H9 (cell line): Measurements from ENCODE around the gene KCNIP1. TPM values are rescaled to one million over a fixed set of nuclear protein-coding genes. Genes with fewer than 3 reads are reported as not detected.
A peak's percentile ranks its signal among the peaks of the same experiment; 100 is the strongest.

ENCODE experiments used
- DNase-seq: peaks from one replicate; pipeline ENCODE4 v3.0.0-alpha.2; 2017
- H2AFZ ChIP-seq: one replicate; pipeline ENCODE4 v1.6.1; 2013; ENCODE audit warnings: mild to moderate bottlenecking, low read length, control low read depth, moderate library complexity
- H2AK5ac ChIP-seq: 2 replicates; pipeline ENCODE4 v1.6.1; 2013; ENCODE audit warnings: low read length, control low read depth, mixed read lengths; ENCODE audit not compliant: insufficient read length
- H2BK120ac ChIP-seq: one replicate; pipeline ENCODE4 v1.6.1; 2013; ENCODE audit warnings: low read depth, mild to moderate bottlenecking, low read length, control low read depth, inconsistent platforms; ENCODE audit not compliant: poor library complexity, severe bottlenecking
- H2BK12ac ChIP-seq: 2 replicates; pipeline ENCODE4 v1.6.1; 2013; ENCODE audit warnings: low read length, control low read depth, mixed read lengths, low read depth; ENCODE audit not compliant: insufficient read length
- H2BK15ac ChIP-seq: 2 replicates; pipeline ENCODE4 v1.6.1; 2013; ENCODE audit warnings: low read depth, low read length, control low read depth
- H2BK20ac ChIP-seq: one replicate; pipeline ENCODE4 v1.6.1; 2013; ENCODE audit warnings: low read depth, mild to moderate bottlenecking, low read length, control low read depth, inconsistent platforms; ENCODE audit not compliant: poor library complexity, severe bottlenecking
- H2BK5ac ChIP-seq: 2 replicates; pipeline ENCODE4 v1.6.1; 2013; ENCODE audit warnings: low read length, control low read depth, mixed read lengths; ENCODE audit not compliant: insufficient read length
- H3K14ac ChIP-seq: 2 replicates; pipeline ENCODE4 v1.6.1; 2013; ENCODE audit warnings: low read length, control low read depth; ENCODE audit not compliant: insufficient read depth
- H3K18ac ChIP-seq: 2 replicates; pipeline ENCODE4 v1.6.1; 2013; ENCODE audit warnings: low read depth, mild to moderate bottlenecking, mixed read lengths, low read length, control low read depth; ENCODE audit not compliant: insufficient read length
- H3K23ac ChIP-seq: 2 replicates; pipeline ENCODE4 v1.6.1; 2013; ENCODE audit warnings: low read length, control low read depth, mixed read lengths, low read depth; ENCODE audit not compliant: insufficient read length
- H3K23me2 ChIP-seq: 2 replicates; pipeline ENCODE4 v1.6.1; 2013; ENCODE audit warnings: low read depth, mild to moderate bottlenecking, mixed read lengths, low read length, control low read depth; ENCODE audit not compliant: insufficient read length, poor library complexity, severe bottlenecking
- H3K27ac ChIP-seq: 2 replicates; pipeline ENCODE4 v1.5.1; 2013; ENCODE audit warnings: low read length, control low read depth, mixed read lengths, low read depth; ENCODE audit not compliant: insufficient read length
- H3K27me3 ChIP-seq: 2 replicates; pipeline ENCODE4 v1.6.1; 2013; ENCODE audit warnings: low read length, control low read depth, inconsistent platforms; ENCODE audit not compliant: insufficient read depth
- H3K4ac ChIP-seq: 2 replicates; pipeline ENCODE4 v1.6.1; 2013; ENCODE audit warnings: low read depth, mild to moderate bottlenecking, control low read depth, inconsistent platforms, low read length, moderate library complexity
- H3K4me1 ChIP-seq: 2 replicates; pipeline ENCODE4 v1.6.1; 2013; ENCODE audit warnings: low read length, control low read depth, inconsistent platforms; ENCODE audit not compliant: insufficient read depth
- H3K4me2 ChIP-seq: 2 replicates; pipeline ENCODE4 v1.6.1; 2013; ENCODE audit warnings: low read length, control low read depth, mixed read lengths; ENCODE audit not compliant: insufficient read length, insufficient read depth
- H3K56ac ChIP-seq: 2 replicates; pipeline ENCODE4 v1.6.1; 2013; ENCODE audit warnings: low read depth, mild to moderate bottlenecking, mixed read lengths, low read length, control low read depth; ENCODE audit not compliant: insufficient read length
- H3K79me1 ChIP-seq: 2 replicates; pipeline ENCODE4 v1.6.1; 2013; ENCODE audit warnings: low read depth, mild to moderate bottlenecking, moderate library complexity, low read length, control low read depth, inconsistent platforms; ENCODE audit not compliant: insufficient read depth, poor library complexity, severe bottlenecking
- H3K79me2 ChIP-seq: 2 replicates; pipeline ENCODE4 v1.6.1; 2013; ENCODE audit warnings: low read length, control low read depth, inconsistent platforms; ENCODE audit not compliant: insufficient read depth
- H3K9ac ChIP-seq: 2 replicates; pipeline ENCODE4 v1.6.1; 2013; ENCODE audit warnings: low read length, control low read depth, mixed read lengths; ENCODE audit not compliant: insufficient read length; ENCODE audit errors: extremely low read depth
- H3K9me3 ChIP-seq: one replicate; pipeline ENCODE4 v1.6.1; 2013; ENCODE audit warnings: low read depth, low read length, inconsistent platforms; ENCODE audit not compliant: control insufficient read depth
- H3T11ph ChIP-seq: one replicate; pipeline ENCODE4 v1.6.1; 2013; ENCODE audit warnings: mild to moderate bottlenecking, low read length, control low read depth, inconsistent platforms
- H4K20me1 ChIP-seq: one replicate; pipeline ENCODE4 v1.6.1; 2013; ENCODE audit not compliant: control insufficient read depth, insufficient read length, insufficient read depth
- H4K5ac ChIP-seq: 2 replicates; pipeline ENCODE4 v1.6.1; 2013; ENCODE audit warnings: low read depth, mild to moderate bottlenecking, mixed read lengths, low read length, control low read depth; ENCODE audit not compliant: insufficient read length
- H4K8ac ChIP-seq: replicated peaks from 2 replicates; pipeline ENCODE4 v1.6.1; 2013; ENCODE audit warnings: low read length, control low read depth, mixed read lengths, low read depth; ENCODE audit not compliant: insufficient read length
- H4K91ac ChIP-seq: 2 replicates; pipeline ENCODE4 v1.6.1; 2013; ENCODE audit warnings: low read depth, mild to moderate bottlenecking, moderate library complexity, mixed read lengths, low read length, control low read depth; ENCODE audit not compliant: insufficient read length
- H3K27ac Mint-ChIP-seq, 3 experiments: 2 replicates in 2 of 3; 3 replicates in 1 of 3; pipeline ENCODE4 v1.8.0; 2020 to 2021; ENCODE audit warnings: mixed read lengths in 3 of 3, mild to moderate bottlenecking in 1 of 3, moderate library complexity in 1 of 3
- H3K27me3 Mint-ChIP-seq: 2 replicates; pipeline ENCODE4 v1.8.0; 2021; ENCODE audit warnings: low read depth, mild to moderate bottlenecking, moderate library complexity, mixed read lengths
- H3K36me3 Mint-ChIP-seq, 3 experiments: 2 replicates in 2 of 3; 3 replicates in 1 of 3; pipeline ENCODE4 v1.8.0; 2020 to 2021; ENCODE audit warnings: low read depth in 3 of 3, mixed read lengths in 3 of 3; ENCODE audit not compliant: insufficient read depth in 1 of 3
- H3K4me1 Mint-ChIP-seq, 2 experiments: 2 replicates each; pipeline ENCODE4 v1.8.0; 2020; ENCODE audit warnings: mixed read lengths in 2 of 2
- H3K4me3 Mint-ChIP-seq, 2 experiments: 2 replicates in 1 of 2; 3 replicates in 1 of 2; pipeline ENCODE4 v1.8.0; 2020 to 2021; ENCODE audit warnings: mild to moderate bottlenecking in 2 of 2, mixed read lengths in 2 of 2, moderate library complexity in 1 of 2
- H3K9me3 Mint-ChIP-seq, 2 experiments: 2 replicates in 1 of 2; 3 replicates in 1 of 2; pipeline ENCODE4 v1.8.0; 2020; ENCODE audit warnings: mild to moderate bottlenecking in 2 of 2, mixed read lengths in 2 of 2, moderate library complexity in 1 of 2
- CTCF ChIP-seq: fragments of 200-600 bp; sonication (generic); conservative IDR thresholded peaks from 3 replicates; pipeline ENCODE4 v1.8.0; 2021; ENCODE audit warnings: antibody characterized with exemption, mild to moderate bottlenecking
- WGBS: extraction: QIAGEN DNeasy Blood & Tissue Kit; methylation state at CpG from one replicate; pipeline ENCODE4 v1.1.7; 2013; ENCODE audit warnings: missing lambda C conversion rate, low lambda C conversion rate, mixed read lengths; ENCODE audit not compliant: insufficient read length; ENCODE audit errors: extremely low coverage; 5-methylcytosine and 5-hydroxymethylcytosine counted together
- total RNA-seq: library from RNA; stranded (reverse); gene quantifications from 2 replicates; pipeline ENCODE4 v1.2.1, GENCODE V29; 2021

Gene KCNIP1
- total RNA-seq, 1 experiment from 2014 or later, result 0.63 TPM

DNA sequence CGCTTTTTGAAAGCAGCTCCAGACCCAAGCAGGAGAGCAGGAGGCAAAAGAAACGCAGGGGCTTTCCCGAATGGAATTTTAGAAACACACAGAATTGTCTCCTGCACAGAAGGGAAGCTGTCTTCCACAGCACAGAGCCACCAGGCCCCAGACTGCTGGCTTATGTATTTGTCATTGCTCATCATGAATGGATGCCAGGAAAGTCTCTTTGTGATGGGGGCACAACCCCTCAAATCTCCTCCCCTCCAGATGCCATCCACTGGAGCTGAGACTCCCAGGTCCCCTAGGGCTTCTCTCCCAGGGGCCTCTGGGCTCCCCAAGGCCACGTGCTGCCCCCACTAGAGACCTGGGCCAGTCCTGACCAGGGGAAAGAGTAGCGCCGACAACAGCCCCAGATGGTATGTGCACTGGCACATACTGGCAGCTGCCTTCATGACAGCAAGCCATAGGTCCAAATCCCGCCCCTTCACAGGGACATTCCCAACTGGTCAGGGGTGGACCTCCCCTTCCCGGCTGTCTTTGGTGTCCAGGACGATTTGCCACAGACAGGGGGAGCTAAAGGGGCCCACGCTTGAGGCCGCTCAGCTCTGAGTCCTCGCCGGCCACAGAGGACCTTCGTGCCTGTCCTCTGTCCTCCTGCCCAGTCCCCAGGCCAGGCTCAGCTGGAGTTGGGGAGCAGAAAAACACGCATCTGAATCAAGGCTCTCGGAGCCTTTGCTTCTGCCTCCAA is 127.8 kb downstream of the KCNIP1 start:
- no peak overlapping the region for H3K27ac ChIP-seq
- no peaks in the 10 kb centered on the region for H4K20me1 ChIP-seq
- H3K27ac Mint-ChIP-seq, result no peak overlapping the region
- TF ChIP-seq CTCF, result peak; percentile 50; the same call in 1 of the 3 replicates
- DNase-seq, result peak; percentile 80
- no peak overlapping the region for H3K4ac ChIP-seq
- no peak overlapping the region for H2BK5ac ChIP-seq
- H3K4me3 Mint-ChIP-seq, result peak overlapping the region in 1 of 2 experiments; percentile 57; a peak in 1 of 5 replicates
- H4K5ac ChIP-seq, result no peak overlapping the region
- no peak overlapping the region for H3K4me2 ChIP-seq
- WGBS, result no CpG with 5 or more reads among the region's 16 CpGs
- peaks cover 24 to 30% of the 10 kb centered on the region in 2 experiments for H3K4me1 Mint-ChIP-seq
- no peak overlapping the region for H2BK20ac ChIP-seq
- no peak overlapping the region for H3K23ac ChIP-seq
- peaks cover 10% of the 10 kb centered on the region for H3K4me1 ChIP-seq
- no peaks in the 10 kb centered on the region for H3K9me3 Mint-ChIP-seq
- no peaks in the 10 kb centered on the region for H3K36me3 Mint-ChIP-seq
- no peak overlapping the region for H2BK120ac ChIP-seq
- no peak overlapping the region for H3T11ph ChIP-seq
- no peak overlapping the region for H2AK5ac ChIP-seq
- H3K79me2 ChIP-seq, result no peaks in the 10 kb centered on the region
- H3K9ac ChIP-seq, result no peak overlapping the region
- H4K8ac ChIP-seq, result no peak overlapping the region
- H4K91ac ChIP-seq, result no peak overlapping the region
- H2AFZ ChIP-seq, result no peak overlapping the region
- no peak overlapping the region for H3K14ac ChIP-seq
- H3K79me1 ChIP-seq, result no peaks in the 10 kb centered on the region
- peaks cover 16% of the 10 kb centered on the region for H3K27me3 Mint-ChIP-seq
- no peak overlapping the region for H2BK15ac ChIP-seq
- H3K18ac ChIP-seq, result no peak overlapping the region
- H2BK12ac ChIP-seq, result no peak overlapping the region
- H3K23me2 ChIP-seq, result peaks cover 9% of the 10 kb centered on the region
- no peaks in the 10 kb centered on the region for H3K9me3 ChIP-seq
- H3K27me3 ChIP-seq, result no peaks in the 10 kb centered on the region
- no peak overlapping the region for H3K56ac ChIP-seq
